Activated CD4-positive, alpha-beta T cell treated with anti-CD3 and anti-CD28 coated beads, Interleukin-10, Interleukin-2, amounts not matched to agents 100 ng/mL and 50 ng/mL, durations not matched to agents 16 hours and 8 hours (primary cell): ENCODE data around the gene TICRR.
A peak's percentile ranks its signal among the peaks of the same experiment; 100 is the strongest.

Source experiments
- DNase-seq: peaks from one replicate; pipeline ENCODE4 v3.0.0-alpha.2; 2020

Gene TICRR

DNA sequence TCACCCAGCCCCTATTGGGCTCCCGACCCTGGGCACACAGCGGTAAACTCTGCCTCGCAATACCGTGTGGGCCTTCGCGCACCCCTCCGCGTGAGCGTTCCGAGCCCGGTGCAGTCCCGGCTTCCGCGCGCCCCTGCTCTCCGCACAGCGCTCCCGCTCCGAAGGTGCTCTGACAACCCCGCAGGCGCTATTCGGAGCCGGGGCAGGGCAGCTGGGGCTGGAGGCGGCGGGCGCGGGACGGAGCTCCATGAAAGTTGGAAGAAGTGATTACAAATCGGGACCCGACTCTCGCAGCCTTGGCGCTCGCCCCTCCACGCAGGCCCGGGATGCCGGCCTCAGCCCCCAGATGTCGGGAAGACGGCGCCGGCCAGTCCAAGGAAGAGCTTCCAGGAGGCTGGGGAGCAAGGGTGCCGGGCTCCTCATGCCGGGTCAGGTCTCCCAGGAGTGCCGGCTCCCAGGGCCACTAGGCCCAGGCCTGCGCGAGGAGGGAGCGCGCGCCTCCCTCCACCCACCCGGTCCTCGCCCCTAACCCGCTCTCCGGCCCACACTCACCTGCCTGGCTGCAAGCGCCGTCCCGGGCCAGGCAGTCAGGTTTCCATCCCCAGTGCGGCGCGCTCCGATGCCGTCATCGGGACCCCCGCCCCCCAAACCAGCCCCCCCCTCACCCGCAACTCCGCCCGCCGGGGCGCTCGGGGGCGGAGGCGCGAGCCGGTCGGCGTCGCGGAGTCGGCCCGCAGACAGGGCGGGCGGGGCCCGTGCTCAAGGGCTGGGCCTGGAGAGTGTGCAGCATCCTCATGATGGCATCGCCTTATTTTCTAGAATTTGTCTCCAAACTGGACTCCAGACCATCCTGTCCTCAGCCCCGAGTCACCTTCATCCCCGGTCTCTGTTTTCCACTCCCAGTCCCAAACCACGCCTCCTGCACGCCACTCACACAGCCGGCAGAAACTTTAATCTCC, 79.9 kb downstream of the TICRR start, which contains the start of gene KIF7:
Gene KIF7, minus strand, starts transcription at position 621 of the 959 bp plus-strand sequence. CDS start 2,537 bp downstream, outside the sequence.
- DNase-seq, result peak; percentile 13

DNA sequence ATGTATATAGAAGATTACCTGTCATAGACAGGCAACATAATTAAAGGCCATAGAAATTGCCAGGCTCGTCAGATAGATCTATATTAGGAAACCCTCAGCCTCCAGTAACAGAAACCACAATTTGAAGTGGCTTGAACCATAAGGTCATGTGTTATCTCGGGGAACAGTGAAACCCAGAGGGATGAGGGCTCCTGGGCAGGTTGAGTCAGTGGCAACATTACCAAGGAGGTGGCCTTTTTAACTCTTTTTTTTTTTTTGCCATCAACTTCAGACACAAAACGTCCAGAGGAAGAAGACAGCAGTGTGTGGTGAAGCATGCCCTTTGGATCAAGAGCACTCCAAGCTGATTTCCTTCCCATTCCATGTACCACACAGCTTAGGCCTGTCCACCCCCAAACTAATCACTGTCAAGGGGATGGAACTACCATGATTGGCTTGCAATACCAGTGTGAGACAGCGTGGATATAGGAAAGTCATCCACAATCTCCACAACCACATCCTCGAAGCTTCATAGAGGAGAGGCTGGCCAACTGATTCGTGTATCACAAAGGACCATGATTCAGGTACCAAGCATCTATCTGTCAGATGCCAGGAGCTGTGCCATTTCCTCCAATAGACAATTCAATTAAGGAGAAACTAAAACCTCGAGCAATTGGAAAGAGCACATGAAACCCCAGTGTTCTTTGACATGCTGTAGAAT, 81.0 kb downstream of the TICRR start:
- DNase-seq, result no peak

DNA sequence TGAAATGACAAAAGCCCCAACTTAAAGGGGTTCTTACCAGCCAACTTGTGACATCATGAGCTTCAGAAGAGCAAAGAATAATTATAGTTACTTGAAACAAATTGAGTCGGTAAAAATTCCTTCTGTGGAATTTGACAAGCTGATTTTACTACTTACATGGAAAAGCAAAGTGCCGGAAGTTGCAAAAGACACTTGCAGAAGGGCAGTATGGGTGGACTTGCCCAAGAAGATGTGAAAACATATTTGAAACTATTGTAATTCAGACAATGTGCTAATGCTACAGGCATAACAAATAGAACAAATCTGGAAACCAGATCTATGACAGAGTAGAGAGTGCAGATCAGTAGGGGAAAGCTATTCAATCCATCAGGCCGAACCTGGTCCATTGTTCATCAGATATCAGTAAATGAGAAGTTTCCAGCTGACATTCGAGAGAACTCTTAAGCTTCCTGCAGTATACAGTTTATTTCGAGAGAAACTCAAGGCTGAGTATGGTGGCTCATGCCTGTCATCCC, 82.5 kb downstream of the TICRR start:
- no peak for DNase-seq

DNA sequence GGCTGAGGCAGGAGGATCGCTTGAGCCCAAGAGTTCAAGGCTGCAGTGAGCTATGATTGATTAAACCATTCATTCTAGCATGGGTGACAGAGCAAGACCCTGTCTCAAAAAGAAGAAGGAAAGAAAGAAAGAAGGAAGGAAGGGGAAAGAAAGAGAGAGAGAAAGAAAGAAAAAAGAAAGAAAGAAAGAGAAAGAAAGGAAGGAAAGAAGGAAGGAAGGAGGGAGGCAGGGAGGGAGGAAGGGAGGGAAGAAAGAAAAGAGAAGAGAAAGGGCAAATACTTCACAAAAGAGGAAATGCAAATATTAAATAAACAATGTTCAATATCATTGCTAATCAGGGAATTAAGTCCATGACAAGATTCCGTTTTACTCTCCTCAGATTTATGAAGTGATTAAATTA, 84.0 kb downstream of the TICRR start:
- no peak for DNase-seq

DNA sequence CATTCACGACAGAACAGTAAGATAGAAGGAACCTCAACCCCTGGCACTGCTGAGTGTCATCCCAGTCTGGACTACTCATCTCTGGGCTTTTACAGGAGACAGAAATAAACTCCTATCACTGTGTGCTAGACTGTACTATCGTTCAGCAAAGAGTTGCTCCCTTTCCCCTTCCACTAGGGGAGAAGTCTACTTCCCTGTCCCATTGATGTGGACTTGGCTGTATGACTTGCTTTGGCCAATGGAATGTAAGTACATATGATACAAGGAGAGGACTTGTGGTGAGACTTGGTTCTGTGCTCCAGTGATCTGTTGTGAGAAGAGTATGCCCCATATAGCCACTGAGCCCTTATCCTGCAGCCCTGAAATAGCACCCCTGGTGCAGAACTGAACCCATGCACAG, 85.3 kb downstream of the TICRR start:
- no peak for DNase-seq

DNA sequence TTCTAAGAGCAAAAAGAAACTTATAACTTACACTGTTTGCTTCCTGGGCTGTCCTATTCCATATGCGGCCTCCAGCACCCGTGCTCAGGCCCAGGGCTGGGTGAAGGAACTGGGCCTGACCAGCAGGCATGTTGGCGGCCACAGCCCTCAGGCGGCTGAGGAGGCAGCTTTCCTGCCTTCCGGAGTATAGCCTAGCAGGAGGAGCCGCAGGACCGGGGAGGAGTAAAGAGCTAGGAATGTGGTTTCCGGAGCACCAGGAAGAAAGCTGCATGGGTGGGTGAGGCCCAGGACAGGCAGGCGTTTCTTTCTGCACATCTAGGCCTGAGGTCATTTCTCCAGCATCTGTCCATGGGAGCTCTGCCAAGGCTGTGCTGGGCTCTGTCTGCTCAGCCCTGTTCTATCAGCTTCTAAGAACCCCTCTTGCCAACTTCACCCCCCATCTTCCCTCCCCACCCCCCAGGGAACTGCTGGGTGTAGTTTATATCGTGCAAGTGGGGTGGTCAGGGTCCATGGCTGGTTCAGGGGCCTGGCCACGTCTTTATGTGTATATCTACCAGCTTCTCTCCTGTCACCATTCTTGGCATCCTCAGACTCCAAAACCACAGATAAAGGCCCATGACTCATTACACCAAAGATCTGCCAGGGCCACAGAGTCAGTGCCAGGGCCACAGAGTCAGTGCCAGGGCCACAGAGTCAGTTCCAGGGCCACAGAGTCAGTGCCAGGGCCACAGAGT, 87.8 kb downstream of the TICRR start:
- no peak for DNase-seq

DNA sequence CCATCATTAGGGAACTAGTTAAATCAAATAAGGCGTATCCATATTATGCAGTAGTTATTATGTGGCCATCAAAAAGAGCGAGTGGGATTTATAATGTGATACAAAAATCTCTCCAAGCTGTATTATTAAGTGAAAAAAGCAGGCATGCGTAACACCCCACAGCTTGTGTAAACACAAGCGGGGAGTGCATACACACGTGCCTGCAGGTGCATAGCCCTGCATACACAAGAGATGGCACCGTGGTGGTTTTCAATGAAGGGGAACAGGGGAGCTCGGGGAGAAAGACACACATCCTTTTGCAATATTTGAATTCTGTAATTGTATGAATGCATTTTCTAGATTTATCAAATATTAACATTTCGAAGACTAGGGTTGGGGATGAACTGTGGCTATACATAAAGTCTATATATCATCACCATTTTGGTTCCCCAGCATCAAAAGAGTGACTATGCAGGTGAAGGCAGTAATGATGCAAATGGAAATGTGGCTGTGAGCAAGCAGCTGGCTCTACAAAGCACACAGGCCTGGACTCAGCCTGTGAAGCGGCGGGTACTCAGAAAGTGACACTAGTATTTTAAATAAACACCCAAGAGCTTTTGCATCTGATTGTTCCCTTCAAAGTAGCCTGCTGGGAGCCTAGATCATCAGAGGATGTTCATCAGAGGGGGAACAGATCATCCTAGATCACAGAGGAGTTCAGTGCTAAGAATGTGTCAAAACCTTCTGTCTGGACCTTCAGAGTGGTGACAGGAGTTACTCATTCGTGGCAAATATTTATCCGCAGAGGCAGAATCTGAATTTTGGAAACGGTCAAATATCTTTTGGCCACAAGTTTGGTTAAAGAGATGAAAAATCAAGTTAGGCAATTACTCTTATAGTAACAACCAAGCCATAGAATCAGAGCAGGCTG, 89.4 kb downstream of the TICRR start:
- no peak for DNase-seq

DNA sequence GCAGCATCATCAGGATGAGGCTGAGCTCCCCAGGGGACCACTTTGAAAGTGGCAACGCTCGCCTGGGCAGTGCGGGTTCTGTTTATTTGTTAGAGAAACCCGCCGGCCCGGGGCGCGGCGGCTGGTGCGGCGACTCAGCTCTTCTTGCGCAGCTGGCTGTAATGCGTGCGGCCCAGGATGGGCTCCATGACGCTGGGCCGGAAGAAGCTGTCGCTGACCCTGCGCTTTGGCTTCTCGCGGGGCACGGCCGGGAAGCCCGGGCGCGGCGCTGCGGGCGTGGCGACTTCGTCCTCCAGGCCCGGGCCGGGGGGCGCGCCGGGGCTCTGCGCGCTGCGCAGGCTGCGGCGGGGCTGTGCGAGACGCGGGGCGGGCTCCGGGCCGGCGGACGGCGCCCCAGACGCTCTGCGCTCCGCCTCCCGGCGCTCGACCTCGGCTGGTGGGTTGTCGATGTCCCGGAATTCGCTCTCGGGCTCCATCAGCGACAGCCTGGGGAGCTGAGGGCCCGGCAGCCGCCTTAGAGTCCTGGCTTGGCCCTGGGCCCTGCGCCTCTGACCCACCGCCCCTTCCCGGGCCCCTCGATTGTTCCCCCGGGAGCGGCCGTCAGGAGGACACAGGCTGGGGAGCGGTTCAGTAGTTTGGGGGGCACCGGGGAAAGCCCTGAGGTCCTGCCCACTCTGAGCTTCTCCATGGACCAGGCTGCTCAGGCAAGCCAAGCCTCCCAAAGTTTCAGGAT, 90.3 kb downstream of the TICRR start:
- DNase-seq, result peak; percentile 36

DNA sequence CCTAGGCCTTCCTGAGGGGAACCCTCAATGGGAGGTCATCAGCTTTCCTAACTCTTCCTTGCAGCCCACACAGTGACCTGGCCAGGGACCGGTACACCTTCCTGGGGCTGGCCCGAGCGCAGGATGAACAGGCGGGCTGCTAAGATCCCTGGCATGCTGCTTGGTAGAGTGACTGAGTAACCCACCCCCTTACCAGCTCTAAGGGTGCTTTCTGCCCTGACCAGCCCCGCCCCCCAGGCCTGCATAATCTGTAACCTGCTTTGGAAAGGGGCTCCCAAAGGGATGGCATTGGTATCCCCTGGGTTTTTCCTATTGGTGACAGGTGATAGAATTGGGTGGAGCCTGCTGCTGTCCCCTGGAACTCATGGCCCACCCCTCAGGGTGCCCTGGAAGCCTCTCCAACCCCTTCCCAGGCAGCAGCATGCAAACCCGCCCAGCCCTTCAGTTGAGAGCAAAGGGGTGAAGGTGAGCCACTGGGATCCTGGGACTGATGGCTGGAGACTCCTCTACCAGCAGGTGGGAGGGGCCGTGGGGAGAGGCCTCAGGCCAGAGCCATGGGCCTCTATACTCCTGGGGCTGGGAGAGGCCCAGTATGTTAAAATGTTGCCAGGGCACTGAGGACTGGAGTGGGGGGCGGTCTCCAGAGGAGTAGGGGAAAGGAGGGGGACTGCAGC, 91.1 kb downstream of the TICRR start:
- no peak for DNase-seq

DNA sequence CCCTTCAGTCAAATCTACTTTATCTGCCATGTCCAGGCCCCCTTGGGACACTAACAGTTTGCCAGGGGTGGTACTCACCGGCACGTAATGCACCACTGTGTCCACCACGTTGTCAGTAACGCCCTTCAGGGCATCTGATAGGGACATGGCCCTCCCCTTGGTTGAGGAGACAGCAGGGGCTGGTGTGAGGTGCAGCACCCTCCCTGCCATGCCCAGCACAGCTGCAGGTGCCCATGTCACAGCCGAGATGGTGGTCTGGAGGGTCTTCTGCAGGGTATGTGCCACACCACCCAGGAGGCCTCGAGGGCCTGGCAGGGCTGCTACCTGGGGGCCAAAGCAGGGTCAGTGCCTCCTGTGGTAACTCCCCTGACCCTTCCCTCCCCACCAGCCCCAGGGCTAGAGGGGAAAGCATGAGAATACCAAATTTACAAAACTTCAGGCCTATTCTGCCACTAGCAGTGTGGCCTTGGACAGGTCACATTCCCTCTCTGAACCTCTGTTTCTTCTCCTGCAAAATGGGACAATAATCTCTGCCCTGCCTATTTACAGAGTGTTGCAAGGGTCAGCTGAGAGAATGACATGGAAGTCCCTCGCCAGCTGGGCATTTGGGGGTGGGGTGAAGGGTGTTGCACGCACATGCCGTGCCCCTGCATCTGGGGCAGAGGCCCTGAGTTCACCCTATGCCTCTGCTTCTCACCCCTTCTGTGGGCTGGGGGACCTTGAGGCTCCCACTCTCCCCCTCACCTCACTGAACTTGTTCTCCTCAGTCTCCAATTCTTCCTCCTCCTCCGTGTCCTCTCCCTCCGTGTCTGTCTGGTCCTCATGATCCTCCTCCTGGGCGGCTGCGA, 91.8 kb downstream of the TICRR start:
- no peak for DNase-seq

DNA sequence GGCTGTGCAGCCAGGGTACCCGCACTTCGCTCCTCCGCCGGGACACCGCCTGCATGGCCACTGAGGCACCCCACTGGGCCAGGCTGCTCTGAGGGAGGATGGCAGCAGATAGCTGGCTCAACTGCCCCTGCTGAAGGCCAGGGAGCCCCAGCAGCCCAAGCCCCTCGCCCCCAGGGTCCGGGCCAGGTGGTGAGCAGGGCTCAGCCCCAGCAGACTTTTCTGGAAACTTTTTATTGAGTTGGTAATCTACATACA, 92.4 kb downstream of the TICRR start:
- no peak for DNase-seq

DNA sequence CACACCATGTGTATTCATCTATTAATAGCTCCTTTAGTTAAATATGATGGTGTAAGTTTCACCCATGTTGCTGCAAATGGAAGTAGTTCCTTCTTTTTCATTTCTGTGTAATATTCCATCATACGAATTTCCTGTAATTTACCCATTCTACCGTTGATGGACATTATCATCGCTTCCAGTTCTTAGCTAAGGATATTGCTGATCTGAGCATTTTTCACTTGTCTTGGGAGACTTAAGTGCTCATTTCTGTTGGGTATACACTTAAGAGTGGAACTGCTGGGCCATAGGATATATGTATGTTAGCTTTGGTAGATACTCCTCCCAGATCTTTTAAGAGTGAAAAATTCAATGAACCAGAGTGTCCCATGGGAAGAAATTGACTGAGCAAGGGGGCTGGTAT, 92.9 kb downstream of the TICRR start:
- DNase-seq, result no peak

DNA sequence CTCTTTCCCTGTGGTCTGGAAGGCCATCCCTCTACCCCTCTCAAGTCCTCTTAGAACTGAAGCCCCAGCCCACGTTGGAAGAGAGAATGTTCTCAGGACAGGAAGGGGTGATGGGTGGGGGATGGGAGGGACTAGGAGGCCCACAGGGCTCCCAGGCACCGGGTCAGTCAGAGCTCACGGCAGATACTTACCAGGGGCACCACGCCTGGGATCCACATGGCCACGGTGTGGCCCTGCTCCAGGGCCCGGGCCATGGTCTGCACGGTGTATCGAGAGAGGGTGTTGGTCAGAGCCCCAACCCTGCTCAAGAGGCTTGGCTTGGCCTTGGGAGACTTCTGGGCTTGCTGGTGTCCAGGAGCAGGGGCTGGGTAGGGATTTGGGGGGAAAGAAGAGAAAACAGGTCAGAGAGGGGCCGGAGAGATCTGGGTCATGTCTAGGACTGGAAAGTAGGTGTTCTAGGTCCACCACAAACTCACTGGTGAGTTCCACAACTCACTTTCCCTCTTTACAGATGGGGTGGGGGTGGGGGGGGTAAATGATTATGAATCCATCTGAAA, 94.1 kb downstream of the TICRR start:
- no peak for DNase-seq

DNA sequence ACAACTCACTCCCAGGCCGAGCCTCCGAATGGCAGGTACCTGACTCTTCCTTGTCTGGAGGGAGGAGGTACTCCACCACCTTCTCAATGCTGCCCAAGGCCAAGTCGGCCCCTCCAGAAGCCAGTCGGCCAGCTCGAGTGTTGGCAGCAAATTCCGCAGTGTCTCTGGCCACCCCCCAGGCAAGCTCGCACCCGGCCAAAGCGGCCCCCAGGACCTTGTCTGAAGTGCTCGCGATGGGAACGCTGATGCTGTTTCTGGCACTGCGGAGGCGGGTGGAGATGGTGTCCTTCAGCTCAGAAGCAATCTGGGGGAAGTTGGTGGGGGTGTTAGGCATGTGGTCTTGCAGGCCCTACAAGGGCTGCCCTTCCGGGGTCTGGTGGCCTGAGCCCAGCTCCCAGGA, 94.7 kb downstream of the TICRR start:
- DNase-seq, result no peak

DNA sequence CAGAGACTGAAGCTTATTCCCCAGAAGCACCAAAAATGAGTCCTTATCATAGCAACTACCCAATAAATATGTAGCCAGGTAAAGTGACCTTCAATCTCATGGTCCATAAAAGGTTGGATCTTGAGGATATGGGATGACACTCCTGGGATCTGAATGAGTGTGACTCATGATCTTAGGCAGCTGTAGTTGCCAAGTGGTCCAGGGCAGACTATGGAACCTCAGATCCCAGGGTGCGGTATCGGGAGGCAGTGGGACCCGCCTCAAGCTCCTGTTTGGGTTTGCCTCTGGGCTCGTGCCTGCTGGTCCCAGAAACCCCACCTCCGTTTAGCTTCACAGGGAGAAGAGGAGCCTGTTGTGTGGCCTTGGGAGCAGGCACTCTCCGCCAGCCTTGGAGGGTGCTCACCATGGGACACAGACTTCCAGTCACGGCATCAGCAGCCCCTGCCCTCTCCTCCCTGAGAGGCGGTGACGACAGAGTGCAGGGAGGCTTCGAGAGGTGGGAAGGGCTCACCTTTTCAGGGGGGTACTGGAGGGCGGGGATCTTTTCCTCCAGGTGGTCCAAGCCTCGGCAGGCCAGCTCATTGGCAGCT, 95.8 kb downstream of the TICRR start:
- DNase-seq, result no peak

DNA sequence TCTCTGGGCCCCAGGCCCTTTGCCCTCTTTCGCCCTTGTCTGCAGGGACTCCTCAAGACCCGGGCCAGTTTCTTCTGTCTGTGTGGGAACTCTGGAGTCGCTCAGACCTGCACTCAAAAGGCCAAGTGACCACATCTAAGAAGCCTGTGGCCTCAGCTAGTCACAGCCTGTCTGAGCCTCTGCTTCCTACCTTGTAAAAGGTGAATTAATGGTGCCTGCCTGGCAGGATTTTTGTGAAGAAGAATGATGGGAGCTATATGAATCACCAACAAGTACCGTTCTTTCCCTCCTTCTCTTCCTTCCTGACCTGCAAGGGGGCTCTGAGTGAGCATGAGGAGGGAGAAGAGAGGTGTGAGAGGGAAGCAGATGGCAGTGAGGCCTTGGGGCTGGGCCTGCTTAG, 96.4 kb downstream of the TICRR start:
- DNase-seq, result no peak

DNA sequence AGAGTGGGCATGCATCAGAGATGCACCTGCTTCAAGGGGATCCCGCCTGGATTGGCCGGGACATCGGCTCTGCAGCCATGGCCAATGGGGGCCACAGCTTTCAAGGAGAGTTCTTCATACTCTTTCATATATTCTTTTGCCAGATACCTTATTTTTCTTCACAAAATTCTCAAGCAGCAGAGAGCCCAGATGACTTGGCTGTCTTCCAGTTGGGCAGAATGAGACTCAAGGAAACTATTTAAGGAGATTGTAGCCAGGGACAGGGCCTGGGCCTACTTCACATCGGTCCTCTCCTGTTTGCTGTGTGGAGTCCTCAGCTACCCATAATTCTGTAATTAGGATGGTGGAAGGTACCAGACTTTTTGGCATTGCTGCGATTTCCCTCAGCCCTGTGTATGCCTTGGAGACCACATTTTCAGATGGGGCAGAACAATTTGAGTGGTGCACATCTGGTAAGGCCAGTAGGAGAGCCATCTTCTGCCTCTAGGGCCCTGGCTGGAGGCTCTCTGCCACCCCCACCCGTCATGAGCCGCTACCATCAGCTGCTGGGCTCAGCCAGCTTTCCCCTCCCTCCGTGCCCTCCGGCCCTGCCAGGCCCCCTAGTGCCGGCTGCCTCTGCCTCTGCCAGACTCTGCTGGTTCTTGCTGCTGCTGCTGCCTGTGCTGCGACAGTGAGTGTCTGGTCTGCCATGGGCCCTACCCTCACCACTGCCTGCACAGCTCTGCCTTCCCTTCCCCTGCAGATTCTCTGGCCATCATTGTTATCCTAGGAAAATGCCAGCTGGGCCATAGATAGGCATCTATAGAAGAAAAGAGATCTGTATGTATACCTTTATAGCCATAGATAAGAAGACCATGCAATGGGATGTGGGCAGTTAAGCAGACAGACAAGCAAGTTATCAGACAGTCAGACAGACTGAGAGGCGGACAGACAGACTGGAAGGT, 97.2 kb downstream of the TICRR start:
- DNase-seq, result no peak

DNA sequence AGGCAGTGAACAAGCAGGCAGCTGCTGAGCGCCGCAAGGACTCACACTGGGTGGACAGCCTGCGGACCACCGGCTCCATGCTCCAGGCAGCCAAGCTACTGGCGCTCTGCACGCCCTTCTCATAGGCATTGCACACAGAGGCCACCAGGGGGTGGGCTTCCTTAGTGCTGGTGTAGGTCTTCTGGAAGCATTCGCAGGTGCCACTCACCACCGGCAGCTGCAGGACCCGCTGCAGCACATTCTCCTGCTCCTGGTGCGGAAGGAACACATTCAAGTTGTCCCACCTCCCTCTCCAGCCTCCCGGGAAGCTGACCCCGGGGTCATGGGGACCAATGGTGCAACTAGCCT, 97.9 kb downstream of the TICRR start:
- DNase-seq, result peak; percentile 31
